ENCODE data around the gene KRT35. TPM values are rescaled to one million over a fixed set of nuclear protein-coding genes. Genes with fewer than 3 reads are reported as not detected.

The KRT35 gene
- total and polyA plus RNA-seq, 2 experiments from 2014 or later, result not detected

DNA sequence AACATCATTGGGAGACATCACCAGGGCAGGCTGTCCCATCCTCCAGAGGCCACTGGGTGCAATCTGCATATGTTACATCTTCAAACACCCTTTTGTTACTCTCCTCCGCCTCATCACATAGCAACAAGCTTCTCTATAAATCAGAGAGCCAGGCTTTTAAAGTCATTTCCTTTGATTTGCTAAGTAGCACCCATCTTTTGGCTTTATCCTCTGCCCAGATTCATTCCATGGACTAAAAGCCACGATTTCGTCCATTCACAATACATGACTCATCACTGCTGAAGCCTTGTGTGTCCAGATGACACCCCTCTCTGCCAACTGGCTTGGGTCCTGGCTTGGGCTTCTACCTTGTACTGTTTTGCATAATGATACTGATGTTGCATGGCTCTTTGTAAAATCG lies 38.2 kb downstream of the KRT35 start:
- no peaks in the 10 kb centered on the region for H3K36me3 ChIP-seq (ENCODE audit: low read depth)
- H3K27ac ChIP-seq, result no peak overlapping the region
- peaks cover 35% of the 10 kb centered on the region for H3F3A ChIP-seq (ENCODE audit: insufficient read depth)
- DNase-seq, result peak; percentile 84
- H3K9me2 ChIP-seq (ENCODE audit: insufficient read depth), result no peaks in the 10 kb centered on the region
- peaks cover 32% of the 10 kb centered on the region for H3K4me1 ChIP-seq (ENCODE audit: insufficient read depth)
- no peak overlapping the region for H2AFZ ChIP-seq
- H4K20me1 ChIP-seq (ENCODE audit: insufficient read depth), result no peaks in the 10 kb centered on the region
- 39 to 41% methylated on average over 4 of the region's 4 CpGs for WGBS, 2 experiments (ENCODE audit: low coverage in 1 of 2, low lambda C conversion rate in 2 of 2, missing lambda C conversion rate in 2 of 2)
- H3K4me2 ChIP-seq (ENCODE audit: unreplicated experiment), result no peak overlapping the region
- peaks cover 7% of the 10 kb centered on the region; the same call in 1 of the 2 replicates for H3K27me3 ChIP-seq (replicated peaks; ENCODE audit: insufficient read depth)
- no peaks in the 10 kb centered on the region for H3K79me2 ChIP-seq (ENCODE audit: insufficient read depth)
- H3K9ac ChIP-seq, result no peak overlapping the region
- no peak overlapping the region for H3K4me3 ChIP-seq
- in situ Hi-C loops (cut with MboI), result no loop called here
- no peaks in the 10 kb centered on the region for H3K9me3 ChIP-seq (ENCODE audit: low read depth)
- TF ChIP-seq EZH2 (IDR thresholded peaks at IDR 0.05; ENCODE audit: insufficient read depth, poor library complexity, severe bottlenecking), result no peak
- TF ChIP-seq EZH2phosphoT487 (IDR thresholded peaks at IDR 0.05; ENCODE audit: insufficient read depth, low read depth), result no peak

DNA sequence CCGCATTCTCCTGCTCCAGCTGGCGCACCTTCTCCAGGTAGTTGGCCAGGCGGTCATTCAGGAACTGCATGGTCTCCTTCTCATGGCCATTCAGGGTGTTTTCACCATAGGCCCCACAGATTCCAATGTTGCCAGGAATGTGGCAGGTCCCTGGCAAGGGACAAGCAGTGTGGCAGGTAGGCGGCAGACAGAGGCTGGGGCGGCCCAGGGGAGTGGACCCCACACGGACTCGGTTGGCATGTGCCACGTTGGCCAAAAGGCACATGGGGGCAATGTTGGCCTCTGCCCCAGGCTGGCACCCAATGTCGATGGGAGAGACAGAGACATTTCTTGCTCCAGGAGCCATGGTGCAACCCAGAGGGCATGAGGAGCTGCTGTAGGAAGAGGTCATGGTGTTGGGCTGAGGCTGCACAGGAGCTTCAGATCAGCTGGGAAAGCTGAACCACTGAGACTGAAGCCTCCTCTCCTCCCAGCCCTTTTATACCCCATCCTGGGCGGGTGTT lies 40.4 kb downstream of the KRT35 start, which contains the start of gene KRT38:
Gene KRT38, minus strand, starts transcription at position 453 of the 503 bp plus-strand sequence. Its CDS starts 62 bp downstream, at position 391.
- H2AFZ ChIP-seq, result no peak within 1 kb of the TSS
- no peak within 1 kb of the TSS for H3K27ac ChIP-seq
- no peaks in the 10 kb centered on the region for H4K20me1 ChIP-seq (ENCODE audit: insufficient read depth)
- no peaks in the 10 kb centered on the region for H3K36me3 ChIP-seq (ENCODE audit: low read depth)
- H3K9me2 ChIP-seq (ENCODE audit: insufficient read depth), result no peaks in the 10 kb centered on the region
- peaks cover 19% of the 10 kb centered on the region for H3K4me1 ChIP-seq (ENCODE audit: insufficient read depth)
- H3K4me2 ChIP-seq (ENCODE audit: unreplicated experiment), result no peak within 1 kb of the TSS
- WGBS, 2 experiments (ENCODE audit: low coverage in 1 of 2, low lambda C conversion rate in 2 of 2, missing lambda C conversion rate in 2 of 2), result 77 to 83% methylated on average over 10 of the region's 10 CpGs
- H3K4me3 ChIP-seq, result no peak within 1 kb of the TSS
- peaks cover 24% of the 10 kb centered on the region for H3F3A ChIP-seq (ENCODE audit: insufficient read depth)
- H3K9ac ChIP-seq, result no peak within 1 kb of the TSS
- DNase-seq, result no peak
- no peak for TF ChIP-seq EZH2phosphoT487 (IDR thresholded peaks at IDR 0.05; ENCODE audit: insufficient read depth, low read depth)
- H3K79me2 ChIP-seq (ENCODE audit: insufficient read depth), result no peaks in the 10 kb centered on the region
- peaks cover 7% of the 10 kb centered on the region; the same call in 1 of the 2 replicates for H3K27me3 ChIP-seq (replicated peaks; ENCODE audit: insufficient read depth)
- no peaks in the 10 kb centered on the region for H3K9me3 ChIP-seq (ENCODE audit: low read depth)
- in situ Hi-C loops (cut with MboI), result no loop called here

DNA sequence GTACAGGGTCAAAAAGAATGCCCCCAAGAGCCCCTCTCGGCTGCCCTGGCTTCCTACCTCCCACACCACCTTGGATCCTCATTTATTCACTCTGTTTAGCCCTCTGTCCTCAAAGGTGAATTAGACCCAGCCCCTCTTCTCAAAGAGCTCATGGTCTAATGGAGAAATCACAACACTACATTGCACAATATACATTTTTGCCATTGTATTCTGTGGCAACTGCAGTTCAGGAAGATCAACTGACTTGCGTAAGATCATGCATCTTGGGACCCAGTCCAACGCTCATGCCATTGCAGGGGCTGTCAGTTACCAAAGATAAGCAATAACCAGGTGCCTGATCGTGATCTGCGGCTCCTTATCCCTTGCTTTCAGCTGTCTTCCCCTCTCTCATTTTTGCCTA lies 41.6 kb downstream of the KRT35 start:
- in situ Hi-C loops (cut with MboI), result no loop called here
- H2AFZ ChIP-seq, result no peak overlapping the region
- H3K4me1 ChIP-seq (ENCODE audit: insufficient read depth), result peaks cover 16% of the 10 kb centered on the region
- no peak overlapping the region for H3K4me3 ChIP-seq
- H3K9me3 ChIP-seq (ENCODE audit: low read depth), result no peaks in the 10 kb centered on the region
- peak; percentile 23 for DNase-seq
- H3K27me3 ChIP-seq (replicated peaks; ENCODE audit: insufficient read depth), result peaks cover 7% of the 10 kb centered on the region; the same call in 1 of the 2 replicates
- no peaks in the 10 kb centered on the region for H4K20me1 ChIP-seq (ENCODE audit: insufficient read depth)
- no peaks in the 10 kb centered on the region for H3K9me2 ChIP-seq (ENCODE audit: insufficient read depth)
- H3K27ac ChIP-seq, result no peak overlapping the region
- H3K4me2 ChIP-seq (ENCODE audit: unreplicated experiment), result no peak overlapping the region
- H3K36me3 ChIP-seq (ENCODE audit: low read depth), result no peaks in the 10 kb centered on the region
- no peak for TF ChIP-seq EZH2phosphoT487 (IDR thresholded peaks at IDR 0.05; ENCODE audit: insufficient read depth, low read depth)
- TF ChIP-seq EZH2 (IDR thresholded peaks at IDR 0.05; ENCODE audit: insufficient read depth, poor library complexity, severe bottlenecking), result no peak
- WGBS, 2 experiments (ENCODE audit: low coverage in 1 of 2, low lambda C conversion rate in 2 of 2, missing lambda C conversion rate in 2 of 2), result 52 to 59% methylated on average over 5 of the region's 5 CpGs
- no peaks in the 10 kb centered on the region for H3K79me2 ChIP-seq (ENCODE audit: insufficient read depth)
- H3F3A ChIP-seq (ENCODE audit: insufficient read depth), result peaks cover 18% of the 10 kb centered on the region
- H3K9ac ChIP-seq, result no peak overlapping the region

DNA sequence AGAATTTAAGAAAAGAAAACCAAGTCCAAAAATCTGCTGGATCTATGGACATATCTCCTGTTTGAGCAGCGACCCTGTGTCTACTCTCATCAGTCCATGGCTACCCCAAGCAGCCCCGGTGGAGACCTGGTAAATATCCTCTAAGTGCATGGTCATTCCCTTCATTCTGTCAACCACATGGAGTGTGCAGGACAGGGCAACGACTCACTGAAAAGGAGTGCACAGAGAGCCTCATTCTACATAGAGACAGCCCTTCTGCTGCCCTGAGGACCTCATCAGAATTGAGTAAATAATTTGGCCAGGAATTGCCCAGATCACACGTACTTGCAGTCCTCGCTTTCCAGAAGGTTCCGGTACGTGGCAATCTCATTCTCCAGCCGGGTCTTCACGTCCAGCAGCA lies 43.2 kb downstream of the KRT35 start:
- Histone ChIP-seq H3K4me2 (ENCODE audit: unreplicated experiment) (no peak overlapping the region), H3K27me3 (replicated peaks; ENCODE audit: insufficient read depth) (peaks cover 7% of the 10 kb centered on the region; the same call in 1 of the 2 replicates), H3K4me3 (no peak overlapping the region), H3K4me1 (ENCODE audit: insufficient read depth) (peaks cover 7% of the 10 kb centered on the region), H3K9me2 (ENCODE audit: insufficient read depth) (no peaks in the 10 kb centered on the region), H3K9ac (no peak overlapping the region), H2AFZ (no peak overlapping the region), H3K79me2 (ENCODE audit: insufficient read depth) (no peaks in the 10 kb centered on the region), H3K9me3 (ENCODE audit: low read depth) (no peaks in the 10 kb centered on the region), H3K36me3 (ENCODE audit: low read depth) (no peaks in the 10 kb centered on the region), H4K20me1 (ENCODE audit: insufficient read depth) (no peaks in the 10 kb centered on the region), H3F3A (ENCODE audit: insufficient read depth) (peaks cover 6% of the 10 kb centered on the region), H3K27ac (no peak overlapping the region)
- WGBS, 2 experiments (ENCODE audit: low coverage in 1 of 2, low lambda C conversion rate in 2 of 2, missing lambda C conversion rate in 2 of 2), result 78 to 79% methylated on average over 9 of the region's 9 CpGs
- DNase-seq, result no peak
- in situ Hi-C loops (cut with MboI), result no loop called here
- TF ChIP-seq EZH2phosphoT487 (IDR thresholded peaks at IDR 0.05; ENCODE audit: insufficient read depth, low read depth) (no peak), EZH2 (IDR thresholded peaks at IDR 0.05; ENCODE audit: insufficient read depth, poor library complexity, severe bottlenecking) (no peak)
